Nephron (organoid): ENCODE results near the gene INSC.

Source experiments
- H3K27ac Mint-ChIP-seq, 3 experiments: 2 replicates each; pipeline ENCODE4 v1.8.0; 2020; ENCODE audit warnings: mixed read lengths in 3 of 3, mild to moderate bottlenecking in 2 of 3, moderate library complexity in 1 of 3
- H3K27me3 Mint-ChIP-seq: 2 replicates; pipeline ENCODE4 v1.8.0; 2021; ENCODE audit warnings: low read depth, mild to moderate bottlenecking, moderate library complexity, mixed read lengths
- H3K36me3 Mint-ChIP-seq: 2 replicates; pipeline ENCODE4 v1.8.0; 2020; ENCODE audit warnings: low read depth, mixed read lengths
- H3K4me1 Mint-ChIP-seq: 2 replicates; pipeline ENCODE4 v1.8.0; 2020; ENCODE audit warnings: mixed read lengths
- H3K4me3 Mint-ChIP-seq, 3 experiments: 2 replicates each; pipeline ENCODE4 v1.8.0; 2020; ENCODE audit warnings: mild to moderate bottlenecking in 3 of 3, mixed read lengths in 3 of 3, moderate library complexity in 2 of 3
- H3K9me3 Mint-ChIP-seq: 2 replicates; pipeline ENCODE4 v1.8.0; 2020; ENCODE audit warnings: mixed read lengths
- CTCF ChIP-seq, 3 experiments: fragments of 200-600 bp; sonication (generic); IDR thresholded peaks; one replicate each; pipeline ENCODE4 v1.5.0; 2021; ENCODE audit warnings: antibody characterized with exemption in 3 of 3; ENCODE audit not compliant: unreplicated experiment in 3 of 3

Gene INSC

GRCh38 chr11:15248749-15249148 is 134.0 kb downstream of the INSC start:
- Mint-ChIP-seq H3K4me3 (no peak overlapping the region), H3K27me3 (peaks cover 7% of the 10 kb centered on the region), H3K27ac (no peak overlapping the region), H3K36me3 (no peaks in the 10 kb centered on the region), H3K9me3 (no peaks in the 10 kb centered on the region), H3K4me1 (no peaks in the 10 kb centered on the region)
- no peak for TF ChIP-seq CTCF (IDR thresholded peaks at IDR 0.05; ENCODE audit: unreplicated experiment in 3 of 3)

GRCh38 chr11:15258433-15259165 is 143.9 kb downstream of the INSC start:
- Mint-ChIP-seq H3K36me3 (no peaks in the 10 kb centered on the region), H3K4me1 (peaks cover 12% of the 10 kb centered on the region), H3K27ac (peak overlapping the region; percentile 6 to 54 (median 36)), H3K4me3 (no peak overlapping the region), H3K27me3 (no peaks in the 10 kb centered on the region), H3K9me3 (no peaks in the 10 kb centered on the region)
- peak; percentile 29 to 42 (median 30) for TF ChIP-seq CTCF (IDR thresholded peaks at IDR 0.05; ENCODE audit: unreplicated experiment in 3 of 3)

GRCh38 chr11:15266999-15267398 is 152.3 kb downstream of the INSC start:
- peaks cover 30% of the 10 kb centered on the region for H3K9me3 Mint-ChIP-seq
- H3K4me3 Mint-ChIP-seq = no peak overlapping the region
- no peaks in the 10 kb centered on the region for H3K27me3 Mint-ChIP-seq
- no peaks in the 10 kb centered on the region for H3K36me3 Mint-ChIP-seq
- no peaks in the 10 kb centered on the region for H3K4me1 Mint-ChIP-seq
- no peak overlapping the region for H3K27ac Mint-ChIP-seq
- TF ChIP-seq CTCF (IDR thresholded peaks at IDR 0.05; ENCODE audit: unreplicated experiment in 3 of 3) = no peak

- Mint-ChIP-seq H3K4me3 (no peak overlapping the region), H3K9me3 (peaks cover 33% of the 10 kb centered on the region), H3K4me1 (no peaks in the 10 kb centered on the region), H3K36me3 (no peaks in the 10 kb centered on the region), H3K27me3 (no peaks in the 10 kb centered on the region), H3K27ac (no peak overlapping the region)
- TF ChIP-seq CTCF (IDR thresholded peaks at IDR 0.05; ENCODE audit: unreplicated experiment in 3 of 3) = no peak
These were observed 153.9 kb downstream of the INSC start for GRCh38 chr11:15268598-15268997.

GRCh38 chr11:15275141-15275540 is 160.4 kb downstream of the INSC start:
- Mint-ChIP-seq H3K4me1 (peaks cover 9% of the 10 kb centered on the region), H3K4me3 (no peak overlapping the region), H3K36me3 (no peaks in the 10 kb centered on the region), H3K27ac (no peak overlapping the region), H3K9me3 (peaks cover 3% of the 10 kb centered on the region), H3K27me3 (peaks cover 3% of the 10 kb centered on the region)
- TF ChIP-seq CTCF (IDR thresholded peaks at IDR 0.05; ENCODE audit: unreplicated experiment in 3 of 3) = no peak

- H3K4me1 Mint-ChIP-seq = peaks cover 9% of the 10 kb centered on the region
- H3K27me3 Mint-ChIP-seq = peaks cover 3% of the 10 kb centered on the region
- H3K36me3 Mint-ChIP-seq = no peaks in the 10 kb centered on the region
- peak overlapping the region in 1 of 3 experiments; percentile 33 for H3K27ac Mint-ChIP-seq
- peak; percentile 56 to 62 (median 59) for TF ChIP-seq CTCF (IDR thresholded peaks at IDR 0.05; ENCODE audit: unreplicated experiment in 3 of 3)
- peaks cover 3% of the 10 kb centered on the region for H3K9me3 Mint-ChIP-seq
- H3K4me3 Mint-ChIP-seq = no peak overlapping the region
These were observed 161.9 kb downstream of the INSC start for GRCh38 chr11:15276621-15277020.
